Activated CD4-positive, alpha-beta T cell treated with anti-CD3 and anti-CD28 coated beads for 24 hours (primary cell): ENCODE measurements around the gene LHFPL6.

Experiments used
- DNase-seq, 2 donors: peaks; one replicate each; pipeline ENCODE4 v3.0.0-alpha.2; 2020; ENCODE audit warnings: low read depth in 2 of 2

The LHFPL6 gene

GRCh38 chr13:39512687-39513086 lies 90.3 kb downstream of the LHFPL6 start:
- no peak for DNase-seq

DNA sequence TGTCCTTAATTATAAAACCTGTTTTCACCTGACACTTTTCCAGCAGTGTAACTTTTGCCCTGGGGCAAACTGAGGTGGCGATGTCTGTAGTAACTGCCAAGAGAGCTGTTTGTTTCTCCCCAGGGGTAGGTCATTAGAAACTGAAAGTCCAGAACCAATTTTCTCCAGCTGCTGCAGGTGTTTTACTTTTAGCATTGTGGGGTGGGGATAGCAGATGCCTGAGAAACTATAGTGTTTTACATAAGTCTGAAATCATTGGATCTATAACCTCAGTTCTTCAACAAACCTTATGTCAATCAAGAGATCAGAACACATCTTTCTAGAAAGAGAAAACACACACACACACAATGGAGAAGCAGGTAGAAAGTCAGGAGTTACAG lies 92.7 kb downstream of the LHFPL6 start:
- DNase-seq = no peak

- no peak for DNase-seq
Observed at GRCh38 chr13:39509616-39510315, 93.2 kb downstream of the LHFPL6 start.

- DNase-seq = no peak
Observed at GRCh38 chr13:39506559-39507390, 96.2 kb downstream of the LHFPL6 start.

GRCh38 chr13:39505151-39505550 lies 97.8 kb downstream of the LHFPL6 start:
- DNase-seq = no peak

DNA sequence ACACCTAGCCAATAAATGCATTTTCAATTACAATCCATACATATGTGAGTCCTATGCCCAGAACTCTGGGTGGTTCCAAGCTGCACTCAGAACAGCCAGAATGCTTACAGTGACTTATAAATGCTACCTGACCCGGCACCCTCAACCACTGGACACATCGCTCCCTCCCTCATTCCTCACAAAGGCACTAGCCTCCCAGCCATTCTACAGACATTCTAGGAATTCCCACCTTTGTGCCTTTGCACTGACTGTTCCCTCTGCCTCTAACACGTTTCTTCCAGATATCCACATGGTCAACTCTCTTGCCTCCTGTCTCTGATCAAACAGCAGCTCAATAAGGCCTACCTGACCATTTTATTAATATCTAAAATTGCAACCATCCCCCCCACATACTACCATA lies 99.9 kb downstream of the LHFPL6 start:
- DNase-seq = no peak

DNA sequence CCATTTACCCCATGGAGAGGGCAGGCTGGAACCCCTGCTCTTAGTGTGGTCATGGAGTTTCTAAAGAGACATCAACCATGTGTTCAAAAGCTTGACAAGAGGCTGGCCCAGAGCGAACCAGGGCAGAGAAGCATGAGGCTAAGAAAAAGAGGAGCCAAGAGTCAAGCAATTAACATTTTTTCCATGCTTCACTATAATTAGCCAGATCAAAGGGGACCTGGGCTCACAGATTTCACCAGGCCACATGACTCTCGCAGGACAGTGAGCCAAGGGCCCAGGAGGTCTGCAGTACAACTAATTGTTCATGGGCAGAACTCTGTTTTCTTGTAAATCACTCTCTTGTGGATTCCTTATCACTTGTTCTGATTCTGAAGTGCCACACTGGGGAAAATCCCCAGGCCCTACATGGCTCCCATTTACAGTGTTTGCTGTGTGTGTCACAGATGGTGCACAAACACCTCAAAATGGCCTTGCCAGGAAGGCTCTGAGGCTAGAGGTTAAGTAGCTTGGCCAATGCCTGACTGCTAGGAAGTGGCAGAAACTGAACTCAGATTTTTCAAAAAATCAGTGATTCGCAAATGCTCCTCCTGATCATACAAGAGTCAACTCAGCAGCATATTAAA lies 101.2 kb downstream of the LHFPL6 start:
- no peak for DNase-seq

GRCh38 chr13:39499604-39500003 lies 103.4 kb downstream of the LHFPL6 start:
- DNase-seq = no peak

DNA sequence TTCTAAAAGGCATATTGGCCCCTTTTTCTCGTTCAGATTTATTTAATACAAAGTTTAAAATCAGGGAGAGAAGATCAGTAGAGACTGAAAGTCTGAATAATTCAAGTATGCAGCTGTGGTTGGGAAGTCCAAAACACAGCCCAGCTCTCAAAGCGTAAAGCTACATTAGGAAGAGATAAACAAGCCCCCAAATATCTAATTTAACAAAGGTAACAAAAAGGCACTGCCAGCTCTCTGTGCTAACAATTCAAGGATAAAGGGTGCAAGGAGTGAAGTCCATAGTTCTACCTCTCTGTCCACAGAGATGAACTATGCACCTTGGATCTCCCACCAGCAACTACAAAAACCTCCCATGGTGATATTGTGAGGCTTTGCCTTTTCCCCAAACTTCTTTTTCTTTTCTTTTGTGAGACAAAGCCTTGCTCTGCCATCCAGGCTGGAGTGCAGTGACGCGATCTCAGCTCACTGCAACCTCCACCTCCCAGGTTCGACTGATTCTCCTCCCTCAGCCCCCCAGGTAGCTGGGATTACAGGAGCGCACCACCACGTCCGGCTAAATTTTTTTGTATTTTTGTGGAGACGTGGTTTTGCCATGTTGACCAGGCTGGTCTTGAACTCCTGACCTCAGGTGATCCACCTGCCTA lies 104.4 kb downstream of the LHFPL6 start:
- no peak for DNase-seq

- no peak for DNase-seq
Observed at GRCh38 chr13:39496506-39496905, 106.5 kb downstream of the LHFPL6 start.

DNA sequence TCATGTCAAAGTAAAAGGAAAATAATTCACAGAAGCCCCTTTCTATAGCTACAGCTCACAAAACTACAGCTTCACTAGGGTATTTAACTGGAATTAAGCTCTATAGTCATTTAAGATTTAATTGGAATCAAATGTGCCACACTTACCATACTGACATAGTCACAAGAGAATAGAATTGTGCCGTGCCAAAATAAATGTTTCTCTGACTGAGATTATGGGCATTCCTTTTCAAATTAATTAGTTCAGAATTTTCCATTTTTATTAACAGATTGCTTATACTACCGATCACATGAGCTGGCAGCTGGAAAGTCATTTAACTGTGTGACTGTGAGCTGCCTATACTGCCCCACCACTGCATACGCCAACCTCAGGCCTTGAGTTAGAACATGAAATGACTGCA lies 108.4 kb downstream of the LHFPL6 start:
- no peak for DNase-seq

DNA sequence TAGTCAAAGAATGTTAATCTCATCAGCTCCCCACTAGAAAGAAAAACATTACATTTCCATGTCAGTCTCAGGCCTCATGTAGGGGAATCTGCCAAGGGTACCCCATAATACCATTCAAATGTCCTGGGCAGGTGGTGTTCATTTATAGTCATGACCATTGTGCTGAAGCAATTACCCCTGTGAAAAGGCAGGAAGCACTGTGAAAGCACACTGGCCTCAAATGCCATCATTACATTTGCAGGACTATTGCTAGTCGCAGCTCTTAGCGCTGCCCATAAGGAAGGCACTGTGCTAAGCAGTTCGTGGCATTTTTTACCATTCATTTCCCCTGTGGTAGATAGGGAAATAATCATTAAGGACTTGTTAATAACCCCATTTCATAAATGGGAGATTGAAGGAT lies 109.0 kb downstream of the LHFPL6 start:
- DNase-seq = no peak

DNA sequence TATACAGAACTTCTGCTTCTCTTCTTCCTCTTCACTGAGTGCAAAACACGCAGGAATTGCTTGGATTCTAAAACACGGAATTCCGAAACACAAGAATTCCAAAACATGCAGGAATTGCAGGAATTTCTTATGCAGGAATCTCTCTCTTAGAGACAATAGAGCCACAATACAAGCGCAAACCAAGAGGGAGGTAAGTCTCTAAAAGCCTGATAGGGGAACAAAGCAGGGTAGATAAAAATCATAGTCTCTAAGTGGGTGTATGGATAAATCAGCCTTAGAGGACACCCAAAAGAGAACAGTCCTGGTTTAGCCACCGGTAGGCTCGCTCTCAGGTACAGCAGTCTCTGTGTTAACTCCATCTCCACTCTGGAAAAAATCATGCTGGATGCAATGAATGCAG lies 112.9 kb downstream of the LHFPL6 start:
- DNase-seq = no peak

GRCh38 chr13:39486758-39487157 lies 116.2 kb downstream of the LHFPL6 start:
- DNase-seq = no peak

DNA sequence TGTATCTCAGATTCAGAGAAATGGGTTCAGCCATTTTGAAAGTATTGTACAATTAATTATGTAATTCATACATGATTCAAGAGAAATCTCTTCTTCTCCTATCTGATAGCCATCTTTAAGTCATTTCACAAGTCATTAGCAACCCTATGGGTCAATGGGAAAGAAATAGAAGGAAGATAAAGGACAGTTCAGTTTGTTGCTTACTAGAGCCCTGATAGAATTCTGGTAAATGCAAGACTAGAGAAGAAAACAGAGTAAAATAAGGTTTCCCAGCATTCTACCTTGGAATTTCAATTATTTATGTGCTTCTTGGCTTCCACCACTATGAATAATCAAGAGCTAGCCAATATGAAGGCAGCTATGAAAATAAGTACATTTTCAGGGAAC lies 117.7 kb downstream of the LHFPL6 start:
- DNase-seq = no peak

GRCh38 chr13:39484506-39485313 lies 118.3 kb downstream of the LHFPL6 start:
- no peak for DNase-seq

DNA sequence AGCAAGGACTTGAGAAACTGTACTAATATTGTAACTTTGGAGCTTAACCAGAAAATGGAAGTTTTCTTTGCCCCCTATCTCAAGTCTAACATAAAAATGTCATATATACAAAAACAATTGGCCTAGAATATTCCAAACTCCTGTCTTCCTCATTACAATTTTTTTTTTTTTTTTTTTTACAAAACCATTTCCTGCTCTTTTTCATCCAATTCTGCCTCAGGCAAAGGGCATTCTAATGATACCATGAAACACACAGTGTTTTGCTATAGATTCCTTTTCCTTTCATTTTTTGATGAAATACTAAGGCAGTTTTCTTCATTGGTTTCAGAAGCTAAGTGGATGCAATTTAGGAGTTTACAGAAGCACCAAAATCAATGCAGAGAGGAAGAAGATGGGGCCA lies 119.7 kb downstream of the LHFPL6 start:
- no peak for DNase-seq

GRCh38 chr13:39481491-39481890 lies 121.5 kb downstream of the LHFPL6 start:
- DNase-seq = no peak

- DNase-seq = no peak
Observed at GRCh38 chr13:39474600-39474999, 128.4 kb downstream of the LHFPL6 start.

DNA sequence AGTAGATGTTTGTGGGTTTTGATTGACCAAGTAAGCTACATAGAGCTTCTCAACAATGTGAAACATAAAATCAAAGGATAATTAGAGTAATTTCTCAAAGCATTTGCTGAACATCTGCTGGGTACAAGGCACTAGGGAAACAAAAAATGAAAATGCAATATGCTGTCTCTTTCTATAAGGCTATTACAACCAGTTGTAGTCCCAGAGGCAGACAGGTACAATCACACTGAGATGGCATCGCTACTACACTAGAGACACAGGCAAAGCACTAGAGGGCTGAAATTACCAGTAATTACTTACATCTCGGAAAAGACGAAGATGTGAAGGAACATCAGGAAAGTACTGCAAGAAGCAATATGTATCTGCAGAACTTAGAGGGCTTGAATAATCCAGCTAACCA lies 133.3 kb downstream of the LHFPL6 start:
- no peak for DNase-seq

DNA sequence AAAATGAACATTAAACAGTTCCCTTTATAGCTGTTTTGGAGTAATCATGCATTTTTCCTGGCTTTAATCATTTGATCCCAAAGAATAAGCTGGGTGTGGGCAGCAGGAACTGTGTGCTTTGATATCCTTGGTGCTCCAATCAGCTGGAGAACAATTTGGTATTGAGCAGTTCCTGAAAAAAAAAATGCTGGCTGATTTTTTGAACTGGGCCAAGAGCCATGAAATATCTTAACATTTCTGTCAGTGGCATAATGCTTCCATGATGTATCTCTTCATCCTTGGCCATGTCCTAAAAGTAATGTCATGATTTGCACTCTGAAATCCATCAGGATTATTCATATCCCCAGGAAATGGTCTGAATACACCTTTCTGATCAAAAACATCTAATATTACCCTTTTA lies 134.7 kb downstream of the LHFPL6 start:
- DNase-seq = no peak

DNA sequence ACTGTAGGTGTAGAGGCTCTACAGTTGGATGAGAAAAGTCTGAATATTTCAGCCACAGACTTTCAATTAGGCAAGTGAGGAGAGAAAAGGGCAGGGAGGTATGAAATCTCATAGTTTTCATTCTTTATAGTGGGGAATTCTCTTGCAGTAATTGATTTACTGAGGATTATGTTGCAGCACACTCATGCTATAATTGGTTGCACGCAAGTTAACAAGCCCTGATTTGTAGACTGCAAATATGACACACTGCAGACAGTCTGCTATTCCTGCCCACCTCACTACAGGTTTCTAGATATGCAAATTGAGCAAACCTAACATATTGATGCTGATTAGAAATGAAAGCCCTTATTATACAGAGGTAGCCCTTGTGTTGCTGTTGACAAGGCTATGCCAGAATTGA lies 139.4 kb downstream of the LHFPL6 start:
- no peak for DNase-seq
